Islet precursor cell (in vitro differentiated cells): Measurements from ENCODE around the gene PSD.

Source experiments
- DNase-seq: peaks from one replicate; pipeline ENCODE4 v3.0.0-alpha.2; 2018

The PSD gene

DNA sequence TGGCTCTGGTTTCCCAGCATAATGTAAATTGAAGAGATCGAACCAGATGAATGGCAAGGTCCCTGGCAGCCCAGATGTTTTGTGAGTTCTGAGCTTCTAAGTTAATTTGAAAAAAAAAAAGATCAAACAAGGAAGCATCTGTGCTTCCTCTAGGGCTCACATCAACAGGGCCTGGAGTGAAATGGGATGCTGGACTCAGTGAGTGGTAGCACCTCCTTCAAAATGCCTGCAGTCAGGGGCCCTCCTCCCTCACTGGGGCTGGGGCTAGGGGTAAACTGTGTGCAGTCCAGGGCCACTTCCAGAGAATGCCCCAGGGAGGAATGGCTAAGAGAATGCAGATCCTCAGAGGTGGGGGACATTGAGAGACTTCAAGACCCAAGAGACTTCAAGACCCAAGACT lies 19.8 kb upstream of the PSD start:
- no peak for DNase-seq

DNA sequence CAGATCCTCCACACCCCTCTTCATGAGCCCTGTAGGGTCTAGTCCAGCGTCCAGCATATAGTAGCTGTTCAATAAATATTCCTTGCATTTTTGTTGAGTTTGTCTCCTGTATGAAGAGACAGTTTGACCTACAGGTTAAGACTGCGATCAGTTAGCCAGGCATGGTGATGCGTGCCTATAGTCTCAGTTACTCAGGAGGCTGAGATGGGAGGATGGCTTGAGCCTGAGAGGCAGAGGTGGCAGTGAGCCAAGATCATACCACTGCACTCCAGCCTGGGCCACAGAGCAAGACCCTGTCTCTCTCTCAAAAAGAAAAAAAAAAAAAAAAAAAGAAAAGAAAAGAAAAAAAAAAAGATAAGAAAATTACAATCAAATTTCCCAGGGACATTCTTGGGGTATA lies 18.9 kb upstream of the PSD start:
- DNase-seq: no peak

- no peak for DNase-seq
Observed at GRCh38 chr10:102436312-102436711, 17.7 kb upstream of the PSD start.

GRCh38 chr10:102435529-102436233 lies 17.1 kb upstream of the PSD start:
- no peak for DNase-seq

DNA sequence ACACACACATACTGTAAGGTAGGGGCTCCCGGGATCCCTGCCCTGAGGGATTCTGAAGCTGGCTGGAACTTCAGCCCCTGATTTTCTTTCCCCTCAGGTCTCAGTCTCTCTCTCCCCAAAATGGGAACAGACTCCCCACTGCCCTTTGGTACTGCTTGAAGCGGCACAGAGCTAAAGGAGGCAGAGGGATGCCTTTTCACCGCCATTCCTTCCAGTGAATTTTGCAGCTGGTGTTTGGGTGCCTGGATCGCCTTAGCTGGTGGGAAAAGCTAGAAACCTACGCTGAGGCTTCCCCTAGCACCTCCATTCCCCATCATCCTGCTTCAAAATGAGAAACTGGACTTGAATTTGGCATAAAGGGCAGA lies 16.5 kb upstream of the PSD start:
- DNase-seq: no peak

GRCh38 chr10:102434394-102435132 lies 16.0 kb upstream of the PSD start:
- DNase-seq: peak; percentile 57

DNA sequence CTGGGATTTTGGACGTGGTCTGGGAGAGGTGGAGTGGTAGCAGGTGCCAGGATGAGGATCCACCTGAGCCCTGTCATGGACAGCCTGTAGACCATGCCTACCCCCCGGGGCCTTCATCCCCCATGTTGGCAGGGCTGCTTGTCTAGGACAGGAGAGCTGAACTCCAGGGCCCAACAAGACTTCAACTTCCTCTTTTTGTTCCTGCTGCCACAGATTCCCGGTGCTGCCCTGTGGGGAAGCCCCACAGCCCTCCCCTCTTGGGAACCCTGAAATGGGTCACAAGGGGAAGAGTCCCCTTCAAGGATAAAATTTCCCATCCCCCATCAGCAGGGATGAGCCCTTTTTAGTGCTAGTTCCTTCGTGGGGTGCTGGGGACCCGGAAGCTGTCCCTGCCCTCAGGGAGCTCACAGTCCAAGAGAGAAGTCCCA lies 15.0 kb upstream of the PSD start:
- DNase-seq: no peak

DNA sequence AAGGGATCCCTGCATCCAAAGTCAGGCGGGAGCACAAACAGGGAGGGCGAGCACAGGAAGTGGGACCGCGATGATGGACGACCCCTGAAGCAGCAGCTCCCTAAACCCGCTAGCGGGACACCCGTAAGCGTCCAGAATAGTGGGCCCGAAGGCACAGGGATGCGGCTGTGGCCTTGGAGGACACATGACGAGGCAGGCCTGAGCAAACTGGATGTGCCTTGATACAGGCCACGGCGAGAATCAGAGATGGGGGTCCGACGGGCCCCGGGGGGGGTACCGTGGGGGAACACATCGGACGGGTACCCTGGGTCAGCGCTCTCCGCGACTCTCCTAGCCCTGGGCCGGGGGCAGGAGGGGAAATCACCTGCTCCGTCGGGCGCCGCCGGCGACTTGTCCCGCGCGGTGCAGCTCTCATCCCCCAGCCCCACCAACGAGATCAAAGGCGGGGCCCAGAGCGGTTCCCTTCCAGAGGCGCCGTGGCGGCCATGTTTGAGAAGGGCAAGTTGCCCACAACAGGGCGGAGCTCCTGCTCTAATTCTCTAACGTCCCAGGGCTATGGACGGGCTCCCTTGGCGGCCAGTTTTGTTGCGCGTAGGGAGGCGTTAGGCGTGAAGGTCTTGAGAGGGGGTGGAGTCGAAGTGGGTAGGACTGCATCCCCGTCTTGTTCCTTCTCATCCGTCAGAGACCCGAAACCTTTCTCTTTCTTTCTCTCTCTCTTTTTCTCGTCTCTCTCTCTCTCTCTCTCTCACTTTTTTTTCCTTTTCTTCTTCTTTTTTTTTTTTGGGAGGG lies 13.8 kb upstream of the PSD start, which contains the start of gene CUEDC2:
TSS of gene CUEDC2 (minus strand) at position 413 of the 789 bp plus-strand sequence. CDS start 7,386 bp downstream, outside the sequence.
- peak; percentile 98 for DNase-seq

- DNase-seq: peak; percentile 67
Observed at GRCh38 chr10:102431452-102432124, 13.0 kb upstream of the PSD start.

- DNase-seq: peak; percentile 51
Observed at GRCh38 chr10:102429468-102429867, 10.9 kb upstream of the PSD start.

GRCh38 chr10:102426803-102427287 lies 8.3 kb upstream of the PSD start:
- DNase-seq: no peak

- no peak for DNase-seq
Observed at GRCh38 chr10:102425444-102425843, 6.9 kb upstream of the PSD start.

- no peak for DNase-seq
Observed at GRCh38 chr10:102424916-102425315, 6.3 kb upstream of the PSD start.

GRCh38 chr10:102424145-102424544 lies 5.6 kb upstream of the PSD start:
- DNase-seq: no peak

- DNase-seq: no peak
Observed at GRCh38 chr10:102423372-102423968, 4.9 kb upstream of the PSD start.

GRCh38 chr10:102422545-102423129 lies 4.1 kb upstream of the PSD start:
- peak; percentile 91 for DNase-seq

- DNase-seq: no peak
Observed at GRCh38 chr10:102421757-102422512, 3.4 kb upstream of the PSD start.

- DNase-seq: no peak
Observed at GRCh38 chr10:102421507-102421756, 2.8 kb upstream of the PSD start.

- peak; percentile 98 for DNase-seq
Observed at GRCh38 chr10:102420714-102421506, 2.3 kb upstream of the PSD start, which contains the start of gene FBXL15. TSS of gene FBXL15 (plus strand) at chr10:102420836. CDS start at chr10:102421130, 294 bp downstream.

DNA sequence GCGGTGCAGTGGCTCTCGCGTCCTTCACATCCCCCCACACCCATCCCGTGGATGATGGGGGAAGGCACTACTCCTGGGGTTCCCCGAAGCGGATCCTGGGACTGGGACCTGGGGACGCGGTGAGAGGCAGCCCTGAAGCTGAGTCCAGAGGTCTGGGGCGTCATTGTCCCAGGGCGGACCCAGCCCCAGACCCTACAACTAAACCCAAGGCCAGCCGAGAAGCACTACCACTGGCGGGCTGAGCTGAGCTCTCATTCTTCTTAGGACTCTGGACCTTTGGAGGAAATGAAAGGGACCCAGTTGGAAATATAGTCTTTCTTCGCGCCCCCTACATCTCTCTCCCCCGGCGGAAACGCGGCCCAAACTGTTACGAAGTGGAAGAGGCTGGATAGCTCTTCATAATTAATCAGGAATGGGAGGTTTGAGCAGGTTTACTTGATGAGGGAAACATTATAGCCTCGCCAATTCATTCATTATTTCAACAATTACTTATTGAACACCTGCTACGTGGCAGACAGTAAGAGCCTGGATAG lies 1.7 kb upstream of the PSD start:
- DNase-seq: no peak
